Parathyroid adenoma (tissue), 2 donors: ENCODE measurements around the gene B3GAT1.

Experiments
- H2AFZ ChIP-seq: fragments of 300-600 bp; sonication (generic); one replicate; pipeline ENCODE4 v1.7.0; 2017; ENCODE audit warnings: antibody characterized with exemption, mild to moderate bottlenecking
- H3K27ac ChIP-seq: fragments of 300-600 bp; sonication (generic); one replicate; pipeline ENCODE4 v1.7.0; 2017
- H3K27me3 ChIP-seq: fragments of 300-600 bp; sonication (generic); one replicate; pipeline ENCODE4 v1.7.0; 2017; ENCODE audit warnings: low read length; ENCODE audit not compliant: control insufficient read depth, insufficient read depth
- H3K36me3 ChIP-seq: fragments of 300-600 bp; sonication (generic); one replicate; pipeline ENCODE4 v1.7.0; 2017; ENCODE audit warnings: low read length; ENCODE audit not compliant: control insufficient read depth, insufficient read depth
- H3K4me1 ChIP-seq: fragments of 300-600 bp; sonication (generic); one replicate; pipeline ENCODE4 v1.7.0; 2017; ENCODE audit warnings: control low read depth
- H3K4me2 ChIP-seq: fragments of 300-600 bp; sonication (generic); one replicate; pipeline ENCODE4 v1.7.0; 2017; ENCODE audit warnings: low read length
- H3K4me3 ChIP-seq: fragments of 300-600 bp; sonication (generic); one replicate; pipeline ENCODE4 v1.7.0; 2017; ENCODE audit warnings: low read depth, low read length
- H3K79me2 ChIP-seq: fragments of 300-600 bp; sonication (generic); one replicate; pipeline ENCODE4 v1.7.0; 2017; ENCODE audit warnings: control low read depth
- H3K9ac ChIP-seq: fragments of 300-600 bp; sonication (generic); one replicate; pipeline ENCODE4 v1.7.0; 2017; ENCODE audit warnings: mild to moderate bottlenecking
- H3K9me3 ChIP-seq: fragments of 300-600 bp; sonication (generic); one replicate; pipeline ENCODE4 v1.7.0; 2017; ENCODE audit warnings: low read length; ENCODE audit not compliant: control insufficient read depth
- TF ChIP-seq, protein P1 (sequence below): fragments of 300-600 bp; sonication (generic); IDR thresholded peaks from one replicate; pipeline ENCODE4 v1.7.0; 2017; ENCODE audit warnings: antibody characterized with exemption, mild to moderate bottlenecking
- donor health status: primary hyperparathyroidism.

B3GAT1 gene

GRCh38 chr11:134417871-134418840, 6.1 kb upstream of the B3GAT1 start:
- Histone ChIP-seq H3K4me3 (no peak overlapping the region), H3K79me2 (no peaks in the 10 kb centered on the region), H3K4me2 (no peak overlapping the region), H2AFZ (no peak overlapping the region), H3K4me1 (no peaks in the 10 kb centered on the region), H3K27ac (no peak overlapping the region), H3K9me3 (no peaks in the 10 kb centered on the region), H3K36me3 (no peaks in the 10 kb centered on the region), H3K27me3 (peaks cover under 1% of the 10 kb centered on the region), H3K9ac (no peak overlapping the region)
- TF ChIP-seq, protein P1, sequence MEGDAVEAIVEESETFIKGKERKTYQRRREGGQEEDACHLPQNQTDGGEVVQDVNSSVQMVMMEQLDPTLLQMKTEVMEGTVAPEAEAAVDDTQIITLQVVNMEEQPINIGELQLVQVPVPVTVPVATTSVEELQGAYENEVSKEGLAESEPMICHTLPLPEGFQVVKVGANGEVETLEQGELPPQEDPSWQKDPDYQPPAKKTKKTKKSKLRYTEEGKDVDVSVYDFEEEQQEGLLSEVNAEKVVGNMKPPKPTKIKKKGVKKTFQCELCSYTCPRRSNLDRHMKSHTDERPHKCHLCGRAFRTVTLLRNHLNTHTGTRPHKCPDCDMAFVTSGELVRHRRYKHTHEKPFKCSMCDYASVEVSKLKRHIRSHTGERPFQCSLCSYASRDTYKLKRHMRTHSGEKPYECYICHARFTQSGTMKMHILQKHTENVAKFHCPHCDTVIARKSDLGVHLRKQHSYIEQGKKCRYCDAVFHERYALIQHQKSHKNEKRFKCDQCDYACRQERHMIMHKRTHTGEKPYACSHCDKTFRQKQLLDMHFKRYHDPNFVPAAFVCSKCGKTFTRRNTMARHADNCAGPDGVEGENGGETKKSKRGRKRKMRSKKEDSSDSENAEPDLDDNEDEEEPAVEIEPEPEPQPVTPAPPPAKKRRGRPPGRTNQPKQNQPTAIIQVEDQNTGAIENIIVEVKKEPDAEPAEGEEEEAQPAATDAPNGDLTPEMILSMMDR, result no peak

GRCh38 chr11:134416726-134417125, 4.7 kb upstream of the B3GAT1 start:
- no peaks in the 10 kb centered on the region for H3K4me1 ChIP-seq
- H3K27me3 ChIP-seq, result peaks cover 3% of the 10 kb centered on the region
- H3K9ac ChIP-seq, result no peak overlapping the region
- no peaks in the 10 kb centered on the region for H3K9me3 ChIP-seq
- H3K4me2 ChIP-seq, result no peak overlapping the region
- no peak overlapping the region for H3K27ac ChIP-seq
- H3K79me2 ChIP-seq, result no peaks in the 10 kb centered on the region
- TF ChIP-seq, protein P1, result no peak
- no peak overlapping the region for H2AFZ ChIP-seq
- H3K36me3 ChIP-seq, result no peaks in the 10 kb centered on the region
- no peak overlapping the region for H3K4me3 ChIP-seq

DNA sequence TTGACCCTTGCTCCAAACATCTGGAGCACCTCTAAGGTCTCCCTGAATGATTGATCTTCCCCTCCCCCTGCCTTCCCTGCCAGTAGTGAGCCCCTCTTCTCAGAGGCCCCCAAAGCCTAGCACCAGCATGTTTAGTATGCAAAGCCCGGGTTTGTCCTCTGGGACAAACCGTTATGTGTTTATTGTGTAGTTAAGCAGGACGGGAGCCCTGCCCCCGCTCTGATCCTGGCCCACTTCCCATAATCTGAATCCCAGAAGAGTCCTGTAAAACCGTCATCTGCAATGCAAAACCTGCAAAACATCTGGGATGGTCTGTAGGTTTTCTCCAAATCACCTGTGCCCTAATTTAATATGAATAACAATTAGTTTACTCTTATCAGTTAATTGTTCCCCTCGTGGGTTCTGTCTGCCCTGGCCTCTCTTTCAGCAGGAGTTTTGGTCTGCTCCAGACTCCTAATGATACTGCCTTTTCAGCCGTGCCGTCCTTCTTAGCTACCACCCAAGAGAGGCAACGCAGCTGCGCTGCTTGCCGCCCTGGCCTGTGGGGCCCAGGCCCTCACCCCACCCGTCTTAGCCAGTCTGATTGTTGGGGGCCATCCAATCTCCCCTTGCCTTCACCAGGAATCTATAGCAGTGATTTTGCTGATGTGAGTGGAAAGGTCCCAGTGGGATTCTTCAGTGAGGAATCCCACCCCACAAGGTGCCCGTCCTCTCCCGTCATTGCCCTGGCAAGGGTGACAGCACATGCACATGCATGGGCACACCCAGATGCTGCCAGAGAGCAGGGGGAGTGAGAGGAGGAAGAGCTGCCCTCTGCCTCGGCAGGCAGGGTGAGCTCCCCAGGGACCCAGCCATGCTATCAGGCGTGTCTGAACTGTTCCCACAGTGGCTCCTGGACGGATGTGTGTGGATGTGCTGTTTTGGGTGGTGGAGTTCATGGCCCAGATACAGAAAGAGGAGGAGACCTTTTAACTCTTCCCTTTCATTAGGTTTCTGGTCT, 3.0 kb upstream of the B3GAT1 start:
- no peak overlapping the region for H2AFZ ChIP-seq
- H3K27me3 ChIP-seq, result peaks cover 3% of the 10 kb centered on the region
- H3K9me3 ChIP-seq, result no peaks in the 10 kb centered on the region
- no peaks in the 10 kb centered on the region for H3K36me3 ChIP-seq
- H3K4me3 ChIP-seq, result no peak overlapping the region
- H3K4me2 ChIP-seq, result no peak overlapping the region
- H3K4me1 ChIP-seq, result no peaks in the 10 kb centered on the region
- no peaks in the 10 kb centered on the region for H3K79me2 ChIP-seq
- H3K27ac ChIP-seq, result no peak overlapping the region
- TF ChIP-seq, protein P1, result no peak
- H3K9ac ChIP-seq, result no peak overlapping the region

GRCh38 chr11:134413826-134414731, 2.0 kb upstream of the B3GAT1 start:
- TF ChIP-seq, protein P1, result no peak
- no peak overlapping the region for H3K9ac ChIP-seq
- H3K4me1 ChIP-seq, result no peaks in the 10 kb centered on the region
- H3K4me2 ChIP-seq, result no peak overlapping the region
- H3K27ac ChIP-seq, result no peak overlapping the region
- H2AFZ ChIP-seq, result no peak overlapping the region
- H3K9me3 ChIP-seq, result no peaks in the 10 kb centered on the region
- H3K79me2 ChIP-seq, result no peaks in the 10 kb centered on the region
- peaks cover 3% of the 10 kb centered on the region for H3K27me3 ChIP-seq
- no peaks in the 10 kb centered on the region for H3K36me3 ChIP-seq
- no peak overlapping the region for H3K4me3 ChIP-seq
